Parathyroid adenoma (tissue), 2 donors: ENCODE data around the gene DNAJA2.

Source experiments
- H2AFZ ChIP-seq: fragments of 300-600 bp; sonication (generic); one replicate; pipeline ENCODE4 v1.7.0; 2017; ENCODE audit warnings: antibody characterized with exemption, mild to moderate bottlenecking
- H3K27ac ChIP-seq: fragments of 300-600 bp; sonication (generic); one replicate; pipeline ENCODE4 v1.7.0; 2017
- H3K27me3 ChIP-seq: fragments of 300-600 bp; sonication (generic); one replicate; pipeline ENCODE4 v1.7.0; 2017; ENCODE audit warnings: low read length; ENCODE audit not compliant: control insufficient read depth, insufficient read depth
- H3K36me3 ChIP-seq: fragments of 300-600 bp; sonication (generic); one replicate; pipeline ENCODE4 v1.7.0; 2017; ENCODE audit warnings: low read length; ENCODE audit not compliant: control insufficient read depth, insufficient read depth
- H3K4me1 ChIP-seq: fragments of 300-600 bp; sonication (generic); one replicate; pipeline ENCODE4 v1.7.0; 2017; ENCODE audit warnings: control low read depth
- H3K4me2 ChIP-seq: fragments of 300-600 bp; sonication (generic); one replicate; pipeline ENCODE4 v1.7.0; 2017; ENCODE audit warnings: low read length
- H3K4me3 ChIP-seq: fragments of 300-600 bp; sonication (generic); one replicate; pipeline ENCODE4 v1.7.0; 2017; ENCODE audit warnings: low read depth, low read length
- H3K79me2 ChIP-seq: fragments of 300-600 bp; sonication (generic); one replicate; pipeline ENCODE4 v1.7.0; 2017; ENCODE audit warnings: control low read depth
- H3K9ac ChIP-seq: fragments of 300-600 bp; sonication (generic); one replicate; pipeline ENCODE4 v1.7.0; 2017; ENCODE audit warnings: mild to moderate bottlenecking
- H3K9me3 ChIP-seq: fragments of 300-600 bp; sonication (generic); one replicate; pipeline ENCODE4 v1.7.0; 2017; ENCODE audit warnings: low read length; ENCODE audit not compliant: control insufficient read depth
- TF ChIP-seq, protein P1 (sequence below): fragments of 300-600 bp; sonication (generic); IDR thresholded peaks from one replicate; pipeline ENCODE4 v1.7.0; 2017; ENCODE audit warnings: antibody characterized with exemption, mild to moderate bottlenecking
- donor health status: primary hyperparathyroidism.

Gene DNAJA2

DNA sequence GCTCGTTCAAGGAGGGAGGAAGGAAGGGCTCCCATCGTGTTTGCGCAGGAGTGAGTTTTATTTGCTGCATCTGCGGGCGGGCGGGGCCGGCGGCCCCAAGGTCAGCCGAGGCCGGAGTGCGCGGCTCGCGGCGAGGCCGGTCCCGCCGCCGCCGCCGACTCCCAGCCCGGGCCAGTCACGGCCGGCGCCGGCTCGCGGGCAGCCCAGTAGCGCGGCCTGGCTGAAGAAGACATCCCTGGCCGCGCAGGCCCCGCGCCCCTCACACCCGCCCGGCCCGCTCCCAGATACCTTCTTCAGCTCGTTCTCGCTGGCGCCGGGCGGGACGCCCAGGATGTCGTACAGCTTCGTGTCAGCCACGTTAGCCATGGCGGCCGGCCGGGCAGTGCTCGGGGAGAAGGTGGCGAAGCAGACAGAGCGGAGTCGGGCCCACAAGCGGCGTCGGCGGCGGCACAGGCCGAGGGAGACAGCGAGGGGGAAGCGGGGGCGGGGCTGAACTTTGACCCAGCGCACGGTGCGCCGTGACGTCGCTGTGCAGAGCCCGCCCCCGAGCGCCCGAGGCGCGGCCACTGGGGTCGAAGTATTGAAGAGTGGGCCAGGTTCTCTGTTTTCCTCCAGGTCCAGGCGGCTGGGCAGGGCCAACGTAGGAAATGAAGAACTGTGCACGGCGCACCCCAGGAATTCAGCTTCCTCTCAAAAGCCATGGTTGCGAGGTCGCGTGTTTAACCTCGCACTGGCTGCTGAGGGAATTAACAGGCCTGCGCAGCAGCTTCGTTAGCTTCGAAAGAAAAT lies at the start of gene DNAJA2:
Gene DNAJA2, minus strand, starts transcription at position 468 of the 789 bp plus-strand sequence. Its CDS starts 102 bp downstream, at position 366.
- Histone ChIP-seq H3K4me3 (peak within 1 kb of the TSS; percentile 80), H3K27me3 (no peaks in the 10 kb centered on the region), H2AFZ (peak within 1 kb of the TSS; percentile 92), H3K36me3 (no peaks in the 10 kb centered on the region), H3K79me2 (peaks cover 22% of the 10 kb centered on the region), H3K9ac (peak within 1 kb of the TSS; percentile 77), H3K9me3 (no peaks in the 10 kb centered on the region), H3K4me1 (no peaks in the 10 kb centered on the region), H3K27ac (peak within 1 kb of the TSS; percentile 96), H3K4me2 (peak within 1 kb of the TSS; percentile 93)
- TF ChIP-seq, protein P1, sequence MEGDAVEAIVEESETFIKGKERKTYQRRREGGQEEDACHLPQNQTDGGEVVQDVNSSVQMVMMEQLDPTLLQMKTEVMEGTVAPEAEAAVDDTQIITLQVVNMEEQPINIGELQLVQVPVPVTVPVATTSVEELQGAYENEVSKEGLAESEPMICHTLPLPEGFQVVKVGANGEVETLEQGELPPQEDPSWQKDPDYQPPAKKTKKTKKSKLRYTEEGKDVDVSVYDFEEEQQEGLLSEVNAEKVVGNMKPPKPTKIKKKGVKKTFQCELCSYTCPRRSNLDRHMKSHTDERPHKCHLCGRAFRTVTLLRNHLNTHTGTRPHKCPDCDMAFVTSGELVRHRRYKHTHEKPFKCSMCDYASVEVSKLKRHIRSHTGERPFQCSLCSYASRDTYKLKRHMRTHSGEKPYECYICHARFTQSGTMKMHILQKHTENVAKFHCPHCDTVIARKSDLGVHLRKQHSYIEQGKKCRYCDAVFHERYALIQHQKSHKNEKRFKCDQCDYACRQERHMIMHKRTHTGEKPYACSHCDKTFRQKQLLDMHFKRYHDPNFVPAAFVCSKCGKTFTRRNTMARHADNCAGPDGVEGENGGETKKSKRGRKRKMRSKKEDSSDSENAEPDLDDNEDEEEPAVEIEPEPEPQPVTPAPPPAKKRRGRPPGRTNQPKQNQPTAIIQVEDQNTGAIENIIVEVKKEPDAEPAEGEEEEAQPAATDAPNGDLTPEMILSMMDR = no peak

DNA sequence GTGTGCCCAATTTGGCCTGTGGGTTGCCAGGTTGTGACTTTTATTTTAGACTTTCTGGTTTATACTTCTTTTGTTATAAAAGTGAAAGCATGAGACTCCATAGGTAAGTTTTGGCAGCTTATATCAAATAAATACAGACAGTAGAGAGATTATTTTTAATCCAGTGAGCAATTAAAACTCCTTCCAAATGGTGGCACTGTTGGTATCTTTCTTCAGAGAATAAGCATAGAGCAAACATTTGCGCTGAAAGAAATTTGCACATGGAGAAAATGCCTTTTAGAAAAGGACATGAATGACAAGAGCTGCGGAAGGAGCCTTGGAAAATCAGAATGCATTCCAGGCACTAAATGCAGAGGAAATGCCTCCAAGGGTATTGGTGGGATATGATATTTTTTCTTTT lies 46.1 kb upstream of the DNAJA2 start:
- no peak overlapping the region for H3K4me3 ChIP-seq
- no peak overlapping the region for H3K4me2 ChIP-seq
- H3K36me3 ChIP-seq = no peaks in the 10 kb centered on the region
- H3K27me3 ChIP-seq = no peaks in the 10 kb centered on the region
- TF ChIP-seq, protein P1 = no peak
- H3K9ac ChIP-seq = no peak overlapping the region
- H3K9me3 ChIP-seq = no peaks in the 10 kb centered on the region
- no peak overlapping the region for H2AFZ ChIP-seq
- no peaks in the 10 kb centered on the region for H3K79me2 ChIP-seq
- H3K4me1 ChIP-seq = no peaks in the 10 kb centered on the region
- no peak overlapping the region for H3K27ac ChIP-seq

DNA sequence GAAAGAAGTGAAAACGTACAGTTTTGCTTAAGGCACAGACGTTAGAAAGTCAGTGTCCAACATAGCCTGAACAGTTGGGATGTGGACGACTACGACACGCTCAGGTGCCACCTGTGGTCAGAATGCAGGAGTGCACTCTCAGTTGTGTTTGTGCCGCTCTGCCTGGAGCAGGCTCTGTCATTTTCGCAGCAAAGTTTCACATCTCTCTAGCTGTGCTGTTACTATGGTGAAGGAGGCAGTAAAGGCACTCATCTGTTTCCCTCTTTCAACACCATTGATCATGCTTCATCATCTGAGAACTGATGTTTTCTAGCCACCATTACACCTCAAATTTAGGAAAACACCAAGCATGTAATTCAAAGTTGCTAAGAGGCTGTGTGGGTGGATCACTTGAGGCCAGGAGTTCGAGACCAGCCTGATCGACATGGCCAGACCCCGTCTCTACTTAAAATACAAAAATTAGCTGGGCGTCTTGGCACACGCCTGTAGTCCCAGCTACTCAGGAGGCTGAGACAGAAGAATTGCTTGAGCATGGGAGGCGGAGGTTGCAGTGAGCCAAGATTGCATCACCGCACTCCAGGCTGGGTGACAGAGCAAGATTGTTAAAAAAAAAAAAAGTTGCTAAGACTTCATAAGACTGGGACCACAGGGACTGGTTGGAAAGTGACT lies 44.9 kb upstream of the DNAJA2 start:
- H3K36me3 ChIP-seq = no peaks in the 10 kb centered on the region
- H3K4me1 ChIP-seq = no peaks in the 10 kb centered on the region
- no peak overlapping the region for H2AFZ ChIP-seq
- H3K27ac ChIP-seq = no peak overlapping the region
- H3K9ac ChIP-seq = no peak overlapping the region
- H3K79me2 ChIP-seq = no peaks in the 10 kb centered on the region
- H3K4me2 ChIP-seq = no peak overlapping the region
- TF ChIP-seq, protein P1 = peak; percentile 42
- H3K9me3 ChIP-seq = no peaks in the 10 kb centered on the region
- no peak overlapping the region for H3K4me3 ChIP-seq
- no peaks in the 10 kb centered on the region for H3K27me3 ChIP-seq

DNA sequence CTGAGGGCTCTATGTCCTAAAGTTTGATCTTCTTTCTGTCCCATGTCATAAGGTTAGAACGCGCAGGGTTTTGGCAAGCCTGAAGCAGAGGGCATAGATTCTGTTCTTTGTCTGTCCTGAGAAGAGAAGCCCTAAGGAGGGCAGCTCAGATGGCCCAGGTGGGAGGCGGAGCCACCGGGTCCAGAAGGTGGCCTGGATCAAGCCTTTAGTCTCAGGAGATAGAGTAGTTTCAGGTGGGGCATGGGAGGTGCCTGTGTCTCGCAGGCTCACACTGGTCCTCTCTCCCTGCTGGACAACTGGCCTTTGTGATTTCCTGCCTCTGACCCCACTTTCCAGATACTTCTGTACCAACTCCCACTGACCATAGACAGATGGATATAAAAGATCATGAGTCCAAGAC lies 44.2 kb upstream of the DNAJA2 start:
- no peaks in the 10 kb centered on the region for H3K79me2 ChIP-seq
- H3K27me3 ChIP-seq = no peaks in the 10 kb centered on the region
- no peak overlapping the region for H3K4me2 ChIP-seq
- H3K9ac ChIP-seq = no peak overlapping the region
- H3K27ac ChIP-seq = no peak overlapping the region
- H3K9me3 ChIP-seq = no peaks in the 10 kb centered on the region
- TF ChIP-seq, protein P1 = no peak
- no peaks in the 10 kb centered on the region for H3K36me3 ChIP-seq
- H3K4me3 ChIP-seq = no peak overlapping the region
- no peaks in the 10 kb centered on the region for H3K4me1 ChIP-seq
- H2AFZ ChIP-seq = no peak overlapping the region
